CD4-positive, alpha-beta T cell (primary cell): Measurements from ENCODE around the gene NUP210. TPM values are rescaled to one million over a fixed set of nuclear protein-coding genes. Genes with fewer than 3 reads are reported as not detected.

Experiments used
- ATAC-seq: fragments of 200-7000 bp; cut with Tn5 transposase; one replicate; pipeline ENCODE4 v1.10.0; 2022; ENCODE audit warnings: mild to moderate bottlenecking; ENCODE audit not compliant: poor library complexity
- CTCF ChIA-PET: fragments of 350-600 bp; sonication (Branson Sonifier 250); formaldehyde crosslinking; loops from one replicate; lab custom pipeline; 2021; ENCODE audit warnings: antibody characterized with exemption, inconsistent platforms; lab: Charles Lee
- POLR2A ChIA-PET: fragments of 350-600 bp; sonication (Branson Sonifier 250); formaldehyde crosslinking; loops from one replicate; lab custom pipeline; 2021; ENCODE audit warnings: antibody characterized with exemption, inconsistent platforms; lab: Charles Lee
- DNase-seq, 14 experiments: peaks; one replicate each; pipeline ENCODE4 v3.0.0-alpha.2; 2013 to 2020; ENCODE audit warnings: mixed read lengths in 2 of 14
- H3K27ac ChIP-seq, 2 donors: one replicate each; pipeline versions ENCODE4 v1.5.1 to v1.7.0; 2013; ENCODE audit warnings: low read length in 2 of 2, low read depth in 1 of 2, mild to moderate bottlenecking in 1 of 2
- H3K27me3 ChIP-seq, 2 experiments: 1 replicate in 1 of 2; 2 replicates in 1 of 2; pipeline versions ENCODE4 v1.6.1 to v1.7.0; 2013; ENCODE audit warnings: low read length in 2 of 2, control low read depth in 1 of 2, mild to moderate bottlenecking in 1 of 2, moderate library complexity in 1 of 2; ENCODE audit not compliant: insufficient read depth in 2 of 2, control insufficient read depth in 1 of 2
- H3K36me3 ChIP-seq: one replicate; pipeline ENCODE4 v1.6.1; 2013; ENCODE audit warnings: low read length, control low read depth; ENCODE audit not compliant: insufficient read depth
- H3K4me1 ChIP-seq: one replicate; pipeline ENCODE4 v1.6.1; 2013; ENCODE audit warnings: low read length, control low read depth; ENCODE audit not compliant: insufficient read depth
- H3K4me3 ChIP-seq: one replicate; pipeline ENCODE4 v1.5.1; 2013; ENCODE audit warnings: mild to moderate bottlenecking, low read length, moderate library complexity
- H3K9me3 ChIP-seq, 2 experiments: 1 replicate in 1 of 2; 2 replicates in 1 of 2; pipeline versions ENCODE4 v1.6.1 to v1.7.0; 2013; ENCODE audit warnings: low read length in 2 of 2, mild to moderate bottlenecking in 2 of 2, control low read depth in 1 of 2, moderate library complexity in 1 of 2; ENCODE audit not compliant: control insufficient read depth in 1 of 2, insufficient read depth in 1 of 2
- H3K27ac Mint-ChIP-seq: one replicate; pipeline ENCODE4 v1.8.0; 2020; ENCODE audit warnings: mixed read lengths
- H3K27me3 Mint-ChIP-seq: one replicate; pipeline ENCODE4 v1.8.0; 2021; ENCODE audit warnings: mixed read lengths
- H3K36me3 Mint-ChIP-seq: one replicate; pipeline ENCODE4 v1.8.0; 2021; ENCODE audit warnings: low read depth, mixed read lengths
- H3K4me1 Mint-ChIP-seq: one replicate; pipeline ENCODE4 v1.8.0; 2021; ENCODE audit warnings: low read depth, mixed read lengths
- H3K4me3 Mint-ChIP-seq: one replicate; pipeline ENCODE4 v1.8.0; 2020; ENCODE audit warnings: mild to moderate bottlenecking, mixed read lengths
- H3K9me3 Mint-ChIP-seq: one replicate; pipeline ENCODE4 v1.8.0; 2020; ENCODE audit warnings: mixed read lengths
- intact Hi-C, 2 experiments: fragments of 100-400 bp; cut with DNase I in 1 of 2; cut with micrococcal nuclease in 1 of 2; formaldehyde crosslinking; loops; one replicate each; pipeline versions ENCODE4 v1.15.1 to v1.9.0; 2023 to 2025; cut with DNase I, micrococcal nuclease
- total RNA-seq, 174 experiments: library from RNA in 2 of 174; stranded (reverse) in 2 of 174; gene quantifications; one replicate each; pipeline ENCODE4 v1.2.3 and lab custom pipeline; 2021 to 2026
- TF ChIP-seq, protein P1 (sequence below): fragments of 200-600 bp; IDR thresholded peaks from one replicate; pipeline ENCODE4 v1.8.0; 2022; ENCODE audit warnings: antibody characterized with exemption, mild to moderate bottlenecking

Gene NUP210
- total RNA-seq, 2 experiments from 2014 or later: 82.0 to 83.5 TPM

DNA sequence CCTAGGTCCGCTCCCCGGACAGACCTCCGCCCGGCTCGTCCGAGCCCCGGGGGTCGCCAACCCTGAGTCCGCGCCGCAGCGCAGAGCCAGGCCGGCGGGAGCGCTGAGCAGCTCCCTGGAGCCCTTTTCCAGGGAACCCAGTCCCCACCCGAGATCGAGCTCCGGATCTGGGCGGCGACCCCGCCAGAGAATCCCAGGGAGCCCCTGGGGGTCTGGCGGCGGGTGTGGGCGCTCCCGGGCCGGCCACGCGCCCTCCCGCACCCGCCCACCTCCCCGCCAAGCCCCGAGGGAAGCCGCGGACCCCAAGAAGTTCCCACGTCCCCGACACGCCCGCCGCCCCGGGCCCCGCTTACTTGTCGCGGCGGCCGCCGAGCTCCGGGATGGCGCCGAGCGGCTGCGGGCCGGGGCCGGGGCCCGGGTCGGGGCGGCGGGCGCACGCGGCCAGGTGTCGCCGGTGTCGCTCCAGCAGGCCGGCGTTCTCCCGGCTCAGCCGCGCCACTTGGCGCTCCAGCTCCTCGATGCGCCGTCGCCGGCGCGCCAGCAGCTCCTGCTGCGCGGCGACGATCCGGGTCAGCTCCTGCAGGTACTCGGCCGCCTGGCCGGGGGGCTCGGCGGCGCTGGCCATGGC lies 137.7 kb downstream of the NUP210 start:
- no peak overlapping the region for H3K27ac ChIP-seq
- peak in 2 of 14 experiments; percentile 6 to 32 for DNase-seq
- ChIA-PET POLR2A (no interaction called here), CTCF (interaction anchor here (0.9 to 1.2 kb wide), 2 partner anchors 28 to 155 kb away, joined by 3 read pairs; no protein-coding TSS in a partner anchor)
- Mint-ChIP-seq H3K4me1 (peaks cover 11% of the 10 kb centered on the region), H3K4me3 (no peak overlapping the region), H3K27ac (no peak overlapping the region), H3K36me3 (peaks cover 9% of the 10 kb centered on the region), H3K9me3 (no peaks in the 10 kb centered on the region), H3K27me3 (peaks cover 60% of the 10 kb centered on the region)
- TF ChIP-seq, protein P1, sequence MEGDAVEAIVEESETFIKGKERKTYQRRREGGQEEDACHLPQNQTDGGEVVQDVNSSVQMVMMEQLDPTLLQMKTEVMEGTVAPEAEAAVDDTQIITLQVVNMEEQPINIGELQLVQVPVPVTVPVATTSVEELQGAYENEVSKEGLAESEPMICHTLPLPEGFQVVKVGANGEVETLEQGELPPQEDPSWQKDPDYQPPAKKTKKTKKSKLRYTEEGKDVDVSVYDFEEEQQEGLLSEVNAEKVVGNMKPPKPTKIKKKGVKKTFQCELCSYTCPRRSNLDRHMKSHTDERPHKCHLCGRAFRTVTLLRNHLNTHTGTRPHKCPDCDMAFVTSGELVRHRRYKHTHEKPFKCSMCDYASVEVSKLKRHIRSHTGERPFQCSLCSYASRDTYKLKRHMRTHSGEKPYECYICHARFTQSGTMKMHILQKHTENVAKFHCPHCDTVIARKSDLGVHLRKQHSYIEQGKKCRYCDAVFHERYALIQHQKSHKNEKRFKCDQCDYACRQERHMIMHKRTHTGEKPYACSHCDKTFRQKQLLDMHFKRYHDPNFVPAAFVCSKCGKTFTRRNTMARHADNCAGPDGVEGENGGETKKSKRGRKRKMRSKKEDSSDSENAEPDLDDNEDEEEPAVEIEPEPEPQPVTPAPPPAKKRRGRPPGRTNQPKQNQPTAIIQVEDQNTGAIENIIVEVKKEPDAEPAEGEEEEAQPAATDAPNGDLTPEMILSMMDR: no peak
- H3K9me3 ChIP-seq: peaks cover 29 to 48% of the 10 kb centered on the region in 2 experiments
- intact Hi-C loops: no loop called here
- no peak overlapping the region for H3K4me3 ChIP-seq
- H3K4me1 ChIP-seq: peaks cover 15% of the 10 kb centered on the region
- peak; percentile 39 for ATAC-seq
- no peaks in the 10 kb centered on the region for H3K36me3 ChIP-seq
- peaks cover 44 to 51% of the 10 kb centered on the region in 2 experiments for H3K27me3 ChIP-seq

DNA sequence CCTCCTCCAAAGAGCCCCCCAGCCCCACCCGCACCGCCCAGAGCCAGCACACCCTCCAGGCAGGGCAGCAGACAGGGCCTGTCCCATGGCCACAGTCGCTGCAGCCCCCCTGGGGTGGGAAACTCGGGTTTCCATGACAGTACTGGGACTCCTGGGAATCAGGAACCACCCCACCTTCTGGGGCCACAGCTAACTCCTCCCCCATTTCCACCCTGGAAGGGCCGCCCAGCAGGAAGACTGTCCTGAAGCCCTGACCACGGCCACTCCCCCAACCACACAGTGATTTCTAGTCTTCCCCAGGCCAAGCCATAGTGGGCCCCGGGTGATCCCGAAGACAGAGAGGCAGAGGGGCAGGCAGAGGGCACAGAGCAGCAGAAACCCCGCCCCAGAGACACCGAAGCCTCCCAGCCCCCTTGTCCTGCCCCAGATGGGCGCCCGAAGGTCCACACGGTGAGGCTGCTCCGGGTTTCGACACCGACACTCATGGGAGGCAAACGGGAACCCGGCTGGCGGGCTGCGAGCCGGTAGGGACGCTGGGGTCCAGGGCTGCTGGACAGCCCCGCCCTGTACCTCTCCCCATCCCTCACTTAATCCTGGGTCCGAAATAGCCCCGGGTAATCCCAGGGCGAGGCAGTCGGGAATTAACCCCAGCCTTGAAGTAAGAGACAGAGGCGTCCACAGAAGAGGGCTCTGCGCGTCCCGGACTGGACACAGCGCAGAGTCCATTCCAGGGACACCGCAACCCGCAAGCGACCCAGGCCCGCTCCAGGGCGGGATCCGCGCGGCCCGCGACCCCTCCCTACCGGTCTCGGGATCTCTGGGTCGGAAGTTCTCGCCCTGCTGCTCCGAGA lies 138.4 kb downstream of the NUP210 start:
- Histone ChIP-seq H3K27me3 (peaks cover 44 to 45% of the 10 kb centered on the region in 2 experiments), H3K4me3 (no peak overlapping the region)
- ATAC-seq: no peak

DNA sequence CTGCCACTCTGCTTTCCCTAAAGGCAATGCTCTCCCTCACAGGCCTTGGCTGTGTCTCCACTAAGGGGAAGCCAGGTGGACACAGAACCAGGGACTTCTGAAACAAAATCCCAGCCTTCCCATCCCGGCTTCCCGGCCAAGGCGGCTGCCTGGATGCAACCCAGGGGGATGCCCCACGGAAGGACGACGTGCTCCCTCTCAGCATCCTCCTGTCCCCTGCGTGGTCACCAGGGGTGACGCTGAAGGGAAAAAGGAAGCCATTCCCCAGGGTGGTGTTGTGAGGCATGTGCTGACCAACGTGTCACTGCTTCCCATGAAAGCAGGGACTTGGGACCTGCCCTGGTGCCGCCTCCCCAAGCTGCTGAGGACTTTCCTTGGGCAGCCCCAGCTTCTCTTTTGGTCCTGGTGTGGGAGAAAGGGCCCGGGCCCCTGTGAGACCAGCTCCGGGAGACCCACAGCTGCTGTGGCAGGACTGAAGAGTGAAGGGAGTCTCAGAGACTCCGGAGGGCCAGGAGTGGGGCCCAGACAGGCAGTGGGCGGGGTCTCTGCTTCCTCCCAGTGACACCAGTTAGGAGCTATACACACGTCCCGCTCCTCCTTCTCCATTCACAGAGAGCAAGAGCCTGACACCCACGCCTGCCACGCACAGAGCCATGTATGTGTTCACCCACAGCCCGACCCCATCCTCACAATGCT lies 139.2 kb downstream of the NUP210 start:
- Mint-ChIP-seq H3K4me1 (peaks cover 11% of the 10 kb centered on the region), H3K27me3 (peaks cover 49% of the 10 kb centered on the region), H3K4me3 (peak overlapping the region; percentile 84), H3K9me3 (no peaks in the 10 kb centered on the region), H3K27ac (no peak overlapping the region), H3K36me3 (peaks cover 9% of the 10 kb centered on the region)
- intact Hi-C loops: no loop called here
- no peak overlapping the region for H3K27ac ChIP-seq
- peaks cover 15% of the 10 kb centered on the region for H3K4me1 ChIP-seq
- ChIA-PET POLR2A (no interaction called here), CTCF (no interaction called here)
- TF ChIP-seq, protein P1: no peak
- peaks cover 39 to 40% of the 10 kb centered on the region in 2 experiments for H3K27me3 ChIP-seq
- H3K9me3 ChIP-seq: peaks cover 17 to 45% of the 10 kb centered on the region in 2 experiments
- no peak overlapping the region for H3K4me3 ChIP-seq
- H3K36me3 ChIP-seq: no peaks in the 10 kb centered on the region
- DNase-seq (no peak), ATAC-seq (no peak)

More for the DNA sequence above, 138.4 kb downstream of the NUP210 start:
- Mint-ChIP-seq H3K27ac (no peak overlapping the region), H3K27me3 (peaks cover 57% of the 10 kb centered on the region), H3K4me1 (peaks cover 11% of the 10 kb centered on the region), H3K4me3 (peak overlapping the region; percentile 84), H3K9me3 (no peaks in the 10 kb centered on the region), H3K36me3 (peaks cover 9% of the 10 kb centered on the region)
- ChIA-PET POLR2A (no interaction called here), CTCF (interaction anchor here (1.2 kb wide), 1 partner anchor 29 kb away, joined by 3 read pairs; no protein-coding TSS in a partner anchor)
- TF ChIP-seq, protein P1: no peak
- DNase-seq: no peak
- intact Hi-C loops: no loop called here
- Histone ChIP-seq H3K36me3 (no peaks in the 10 kb centered on the region), H3K4me1 (peaks cover 15% of the 10 kb centered on the region), H3K27ac (no peak overlapping the region), H3K9me3 (peaks cover 22 to 48% of the 10 kb centered on the region in 2 experiments)
